Epithelial cell of alveolus of lung (primary cell): ENCODE measurements around the gene EYS. TPM values are rescaled to one million over a fixed set of nuclear protein-coding genes. Genes with fewer than 3 reads are reported as not detected.

Experiments used
- total RNA-seq: library from RNA; depleted of rRNA; stranded (reverse); fragments of >200 nt; gene quantifications from 2 replicates; pipeline ENCODE4 v1.2.1, GENCODE V29; 2015

EYS gene
- not detected in 2 replicates for total RNA-seq

GRCh38 chr6:65707126-65707826 is at the start of gene EYS:
Gene EYS, minus strand, starts transcription at chr6:65707226. Its CDS starts 211,816 bp downstream, at chr6:65495410.

